ENCODE results near the gene ADAMTS2. TPM values are rescaled to one million over a fixed set of nuclear protein-coding genes. Genes with fewer than 3 reads are reported as not detected.

The ADAMTS2 gene
- total RNA-seq, 2 experiments from 2014 or later = not detected

- CTCF ChIA-PET = no interaction called here
- intact Hi-C loops (cut with micrococcal nuclease) = no loop called here
- no peak overlapping the region for H3K4me3 Mint-ChIP-seq
Measured at GRCh38 chr5:179235416-179236400, 109.6 kb downstream of the ADAMTS2 start.

GRCh38 chr5:179234563-179235135 is 110.6 kb downstream of the ADAMTS2 start:
- no peak overlapping the region for H3K27ac Mint-ChIP-seq
- intact Hi-C loops (cut with micrococcal nuclease) = no loop called here
- CTCF ChIA-PET = no interaction called here
- H3K27me3 Mint-ChIP-seq = peaks cover 8% of the 10 kb centered on the region
- no peaks in the 10 kb centered on the region for H3K4me1 Mint-ChIP-seq (ENCODE audit: low read depth)
- H3K9me3 Mint-ChIP-seq = peaks cover 5% of the 10 kb centered on the region
- POLR2A ChIA-PET = interaction anchor here (0.5 kb wide), 1 partner anchor 160 kb away, joined by 3 read pairs; no protein-coding TSS in a partner anchor
- H3K4me3 Mint-ChIP-seq = no peak overlapping the region
- H3K36me3 Mint-ChIP-seq = no peaks in the 10 kb centered on the region
- DNase-seq = no peak

More at GRCh38 chr5:179235416-179236400, 109.6 kb downstream of the ADAMTS2 start:
- Mint-ChIP-seq H3K36me3 (no peaks in the 10 kb centered on the region), H3K9me3 (peaks cover 5% of the 10 kb centered on the region), H3K27ac (no peak overlapping the region), H3K27me3 (peaks cover 8% of the 10 kb centered on the region), H3K4me1 (ENCODE audit: low read depth) (no peaks in the 10 kb centered on the region)
- DNase-seq = no peak
- POLR2A ChIA-PET = no interaction called here

DNA sequence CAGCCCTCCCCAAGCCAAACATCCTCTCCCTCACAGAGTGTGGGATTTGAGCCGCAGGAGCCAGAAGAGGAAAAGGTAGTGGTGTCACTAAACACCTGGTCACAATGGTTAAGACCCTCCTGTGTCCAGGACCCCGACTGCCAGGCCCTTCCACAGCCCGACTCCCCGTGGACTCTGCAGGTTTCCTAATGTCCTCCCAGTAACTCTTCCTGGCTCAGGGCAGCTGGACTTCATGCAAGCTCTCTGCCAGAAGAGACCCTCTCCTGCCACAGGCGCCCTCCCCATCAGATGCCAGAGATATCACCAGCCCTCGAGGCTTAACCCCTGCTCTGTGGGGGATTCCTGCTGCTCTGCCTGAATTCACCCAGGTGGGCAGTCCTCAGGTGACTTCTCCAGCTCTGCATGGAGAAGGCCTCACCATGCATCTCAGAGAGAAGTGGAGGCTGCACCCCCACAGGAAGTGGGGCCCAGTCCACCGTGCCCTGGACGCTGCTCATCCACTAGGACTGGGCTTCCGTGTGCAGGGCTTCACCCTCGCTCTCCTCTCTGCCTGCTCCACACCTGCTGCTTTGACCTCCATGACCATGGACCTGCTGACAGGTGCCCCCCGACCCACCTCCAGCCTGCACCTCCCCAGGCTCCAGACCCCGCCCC is 111.2 kb downstream of the ADAMTS2 start:
- no peak overlapping the region for H3K27ac Mint-ChIP-seq
- peaks cover 8% of the 10 kb centered on the region for H3K27me3 Mint-ChIP-seq
- intact Hi-C loops (cut with micrococcal nuclease) = no loop called here
- no peaks in the 10 kb centered on the region for H3K4me1 Mint-ChIP-seq (ENCODE audit: low read depth)
- peaks cover 5% of the 10 kb centered on the region for H3K9me3 Mint-ChIP-seq
- H3K4me3 Mint-ChIP-seq = no peak overlapping the region
- H3K36me3 Mint-ChIP-seq = no peaks in the 10 kb centered on the region
- ChIA-PET CTCF (no interaction called here), POLR2A (no interaction called here)
- DNase-seq = no peak

GRCh38 chr5:179232091-179232735 is 113.0 kb downstream of the ADAMTS2 start:
- no peak for DNase-seq
- ChIA-PET CTCF (no interaction called here), POLR2A (no interaction called here)
- H3K4me1 Mint-ChIP-seq (ENCODE audit: low read depth) = no peaks in the 10 kb centered on the region
- peaks cover under 1% of the 10 kb centered on the region for H3K9me3 Mint-ChIP-seq
- no peaks in the 10 kb centered on the region for H3K36me3 Mint-ChIP-seq
- peaks cover 8% of the 10 kb centered on the region for H3K27me3 Mint-ChIP-seq
- H3K27ac Mint-ChIP-seq = no peak overlapping the region
- intact Hi-C loops (cut with micrococcal nuclease) = no loop called here
- H3K4me3 Mint-ChIP-seq = no peak overlapping the region

DNA sequence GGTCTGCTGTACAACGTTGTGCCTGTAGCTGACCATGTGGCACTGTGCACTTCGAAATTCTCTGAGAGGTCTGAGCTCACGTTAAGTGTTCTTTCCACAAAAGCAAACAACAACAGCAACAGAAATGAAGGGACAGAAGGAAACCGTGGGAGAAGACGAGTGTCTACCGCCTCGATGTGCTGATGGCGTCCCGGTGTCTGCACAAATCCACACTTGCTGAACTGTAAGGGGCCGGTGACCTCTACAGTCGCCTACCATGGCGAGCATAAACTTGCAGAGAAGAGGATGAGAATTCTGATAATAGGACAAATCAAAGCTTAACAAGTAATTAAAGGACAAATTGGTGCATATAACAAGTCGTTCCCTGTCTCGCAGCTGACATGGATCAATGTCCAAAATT is 114.0 kb downstream of the ADAMTS2 start:
- Mint-ChIP-seq H3K4me1 (ENCODE audit: low read depth) (no peaks in the 10 kb centered on the region), H3K27ac (no peak overlapping the region), H3K9me3 (no peaks in the 10 kb centered on the region), H3K4me3 (no peak overlapping the region), H3K36me3 (no peaks in the 10 kb centered on the region), H3K27me3 (peaks cover 8% of the 10 kb centered on the region)
- ChIA-PET POLR2A (no interaction called here), CTCF (no interaction called here)
- intact Hi-C loops (cut with micrococcal nuclease) = no loop called here
- no peak for DNase-seq

GRCh38 chr5:179230061-179230461 is 115.2 kb downstream of the ADAMTS2 start:
- intact Hi-C loops (cut with micrococcal nuclease) = no loop called here
- H3K36me3 Mint-ChIP-seq = no peaks in the 10 kb centered on the region

GRCh38 chr5:179229331-179229831 is 115.9 kb downstream of the ADAMTS2 start:
- Mint-ChIP-seq H3K9me3 (peaks cover 7% of the 10 kb centered on the region), H3K27me3 (peaks cover 1% of the 10 kb centered on the region), H3K27ac (no peak overlapping the region), H3K4me3 (no peak overlapping the region), H3K4me1 (ENCODE audit: low read depth) (no peaks in the 10 kb centered on the region), H3K36me3 (no peaks in the 10 kb centered on the region)
- intact Hi-C loops (cut with micrococcal nuclease) = no loop called here
- no peak for DNase-seq
- POLR2A ChIA-PET = no interaction called here
- CTCF ChIA-PET = no interaction called here

More at GRCh38 chr5:179230061-179230461, 115.2 kb downstream of the ADAMTS2 start:
- ChIA-PET CTCF (no interaction called here), POLR2A (no interaction called here)
- peaks cover under 1% of the 10 kb centered on the region for H3K9me3 Mint-ChIP-seq
- H3K4me3 Mint-ChIP-seq = no peak overlapping the region
- no peak for DNase-seq
- H3K27me3 Mint-ChIP-seq = peaks cover 8% of the 10 kb centered on the region
- no peak overlapping the region for H3K27ac Mint-ChIP-seq
- no peaks in the 10 kb centered on the region for H3K4me1 Mint-ChIP-seq (ENCODE audit: low read depth)

DNA sequence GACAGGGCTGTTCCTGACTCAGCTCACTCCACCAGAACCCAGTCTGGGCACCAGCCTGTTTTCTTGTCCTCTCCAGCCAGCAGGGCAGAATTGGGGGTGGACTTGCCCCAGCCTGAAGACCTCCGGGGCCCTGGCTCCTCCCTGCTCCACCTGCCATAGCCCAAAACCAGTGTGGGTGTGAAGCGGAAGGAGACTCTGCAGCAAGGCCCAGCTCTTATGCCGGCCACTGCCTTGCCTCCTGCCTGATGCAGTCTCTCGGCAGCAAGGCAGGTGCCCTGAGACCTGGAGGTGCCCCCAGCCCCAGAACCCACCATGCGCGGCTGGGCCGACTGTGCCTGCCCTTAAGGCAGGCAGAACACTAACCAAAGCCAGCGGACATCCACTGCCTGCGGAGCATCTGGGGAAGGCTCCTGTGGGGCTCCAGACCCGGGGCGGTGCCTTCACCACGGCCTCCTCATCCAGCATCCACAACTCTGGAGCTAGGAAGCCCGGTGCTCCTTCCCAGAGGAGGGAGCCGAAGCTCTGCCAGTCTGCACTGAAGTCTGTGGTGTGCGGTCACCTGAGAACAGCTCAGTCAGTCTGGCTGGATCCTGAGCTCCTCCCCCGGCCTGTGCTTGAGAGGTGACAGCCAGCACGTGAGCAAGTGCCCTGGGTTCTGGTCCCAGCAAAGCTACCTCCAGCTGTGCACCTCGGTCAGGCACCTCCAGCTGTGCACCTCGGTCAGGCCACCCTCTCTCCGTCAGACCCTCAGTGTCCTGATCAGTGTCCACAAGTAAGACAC is 116.7 kb downstream of the ADAMTS2 start:
- H3K27me3 Mint-ChIP-seq = peaks cover 1% of the 10 kb centered on the region
- intact Hi-C loops (cut with micrococcal nuclease) = no loop called here
- ChIA-PET CTCF (no interaction called here), POLR2A (no interaction called here)
- no peaks in the 10 kb centered on the region for H3K36me3 Mint-ChIP-seq
- no peaks in the 10 kb centered on the region for H3K4me1 Mint-ChIP-seq (ENCODE audit: low read depth)
- DNase-seq = no peak
- H3K27ac Mint-ChIP-seq = no peak overlapping the region
- H3K9me3 Mint-ChIP-seq = peaks cover 12% of the 10 kb centered on the region
- H3K4me3 Mint-ChIP-seq = no peak overlapping the region

DNA sequence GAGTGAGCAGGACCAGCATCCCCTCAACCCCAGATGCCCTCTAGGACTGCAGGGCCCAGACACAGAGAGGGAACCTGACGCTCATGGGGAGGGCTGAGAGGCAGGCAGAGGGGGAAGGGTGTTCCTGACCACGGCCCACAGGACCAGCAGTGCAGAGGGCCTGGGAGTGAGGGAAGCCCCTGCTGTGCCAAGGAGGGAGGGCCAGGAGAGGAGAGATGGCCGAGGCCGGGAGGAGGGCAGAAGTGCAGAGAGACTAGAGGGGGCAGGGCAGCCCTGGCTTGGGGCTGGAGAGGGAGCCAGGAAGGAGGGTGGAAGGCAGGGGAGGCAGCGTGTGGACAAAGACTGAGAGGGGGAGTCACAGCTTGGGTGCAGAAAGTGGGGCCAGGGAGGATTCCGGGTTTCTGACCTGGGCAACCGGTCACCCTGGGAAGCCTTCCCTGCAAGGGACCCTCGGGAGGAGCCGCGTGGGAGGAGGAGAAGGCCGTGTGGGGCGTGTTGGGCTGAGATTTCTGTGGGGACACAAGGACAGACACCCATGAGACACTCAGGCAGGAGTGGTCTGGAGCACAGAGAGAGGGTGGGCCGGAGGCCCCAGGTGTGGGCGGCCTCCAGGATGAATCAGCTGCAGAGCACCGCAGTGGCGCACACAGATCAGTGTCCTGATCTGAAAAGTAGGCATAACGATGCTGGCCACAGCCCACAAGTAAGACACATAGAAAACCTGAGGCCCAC is 117.5 kb downstream of the ADAMTS2 start:
- H3K4me1 Mint-ChIP-seq (ENCODE audit: low read depth) = no peaks in the 10 kb centered on the region
- peaks cover 1% of the 10 kb centered on the region for H3K27me3 Mint-ChIP-seq
- DNase-seq = no peak
- CTCF ChIA-PET = no interaction called here
- H3K4me3 Mint-ChIP-seq = no peak overlapping the region
- H3K27ac Mint-ChIP-seq = no peak overlapping the region
- peaks cover 18% of the 10 kb centered on the region for H3K9me3 Mint-ChIP-seq
- POLR2A ChIA-PET = no interaction called here
- intact Hi-C loops (cut with micrococcal nuclease) = no loop called here
- no peaks in the 10 kb centered on the region for H3K36me3 Mint-ChIP-seq

DNA sequence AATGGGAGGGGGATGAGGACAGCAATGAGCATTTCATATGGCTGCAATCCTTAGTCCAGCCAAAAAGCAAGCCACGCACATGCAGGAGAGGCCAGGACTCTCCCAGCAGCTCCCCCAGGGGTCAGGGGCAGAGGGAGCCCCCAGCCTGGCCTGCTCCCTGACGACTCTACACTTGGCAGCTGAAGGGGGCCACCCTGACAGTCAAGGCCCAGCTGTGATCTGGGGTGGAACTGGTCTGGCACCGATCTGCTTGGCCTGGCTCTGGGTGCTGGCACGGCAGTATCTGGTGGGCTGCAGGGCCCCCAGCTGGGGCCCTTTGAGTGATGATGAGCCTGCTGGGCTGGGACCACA is 118.1 kb downstream of the ADAMTS2 start:
- Mint-ChIP-seq H3K4me1 (ENCODE audit: low read depth) (no peaks in the 10 kb centered on the region), H3K27ac (no peak overlapping the region), H3K4me3 (no peak overlapping the region), H3K36me3 (no peaks in the 10 kb centered on the region), H3K27me3 (no peaks in the 10 kb centered on the region), H3K9me3 (peaks cover 18% of the 10 kb centered on the region)
- intact Hi-C loops (cut with micrococcal nuclease) = no loop called here
- ChIA-PET CTCF (no interaction called here), POLR2A (no interaction called here)
- no peak for DNase-seq

GRCh38 chr5:179226696-179227095 is 118.6 kb downstream of the ADAMTS2 start:
- H3K27ac Mint-ChIP-seq = no peak overlapping the region
- CTCF ChIA-PET = no interaction called here
- no peak for DNase-seq
- H3K4me1 Mint-ChIP-seq (ENCODE audit: low read depth) = no peaks in the 10 kb centered on the region
- POLR2A ChIA-PET = no interaction called here
- intact Hi-C loops (cut with micrococcal nuclease) = no loop called here
- H3K27me3 Mint-ChIP-seq = no peaks in the 10 kb centered on the region
- H3K4me3 Mint-ChIP-seq = no peak overlapping the region
- H3K9me3 Mint-ChIP-seq = peaks cover 18% of the 10 kb centered on the region
- H3K36me3 Mint-ChIP-seq = no peaks in the 10 kb centered on the region
